GM21526 (cell line): ENCODE measurements around the gene ACOXL.

ENCODE experiments used
- ATAC-seq: cut with Tn5 transposase; IDR thresholded peaks from one replicate; pipeline ENCODE4 v1.9.1; 2021; ENCODE audit warnings: moderate library complexity; ENCODE audit not compliant: unreplicated experiment, low FRiP score

The ACOXL gene

GRCh38 chr2:110818767-110819481 is 86.6 kb downstream of the ACOXL start:
- ATAC-seq = no peak

GRCh38 chr2:110819711-110820110 is 87.3 kb downstream of the ACOXL start:
- no peak for ATAC-seq

- ATAC-seq = no peak
Measured at GRCh38 chr2:110820128-110820527, 87.8 kb downstream of the ACOXL start.

- no peak for ATAC-seq
Measured at GRCh38 chr2:110823165-110823564, 90.8 kb downstream of the ACOXL start.

- ATAC-seq = no peak
Measured at GRCh38 chr2:110827511-110827910, 95.1 kb downstream of the ACOXL start.

- no peak for ATAC-seq
Measured at GRCh38 chr2:110828330-110828729, 96.0 kb downstream of the ACOXL start.

- no peak for ATAC-seq
Measured at GRCh38 chr2:110829413-110830146, 97.2 kb downstream of the ACOXL start.

- no peak for ATAC-seq
Measured at GRCh38 chr2:110832740-110833139, 100.4 kb downstream of the ACOXL start.

- no peak for ATAC-seq
Measured at GRCh38 chr2:110834134-110834827, 101.9 kb downstream of the ACOXL start.

- ATAC-seq = no peak
Measured at GRCh38 chr2:110836671-110837070, 104.3 kb downstream of the ACOXL start.

- ATAC-seq = no peak
Measured at GRCh38 chr2:110837446-110838409, 105.4 kb downstream of the ACOXL start.

GRCh38 chr2:110838657-110839384 is 106.4 kb downstream of the ACOXL start:
- ATAC-seq = no peak

- ATAC-seq = no peak
Measured at GRCh38 chr2:110840508-110840907, 108.1 kb downstream of the ACOXL start.

GRCh38 chr2:110842048-110842447 is 109.7 kb downstream of the ACOXL start:
- no peak for ATAC-seq

- no peak for ATAC-seq
Measured at GRCh38 chr2:110843496-110843895, 111.1 kb downstream of the ACOXL start.

- no peak for ATAC-seq
Measured at GRCh38 chr2:110843959-110844510, 111.7 kb downstream of the ACOXL start.

GRCh38 chr2:110847651-110848050 is 115.3 kb downstream of the ACOXL start:
- ATAC-seq = no peak

- ATAC-seq = no peak
Measured at GRCh38 chr2:110848071-110848470, 115.7 kb downstream of the ACOXL start.

- no peak for ATAC-seq
Measured at GRCh38 chr2:110848519-110849030, 116.2 kb downstream of the ACOXL start.
